D341Med (cell line): ENCODE results near the gene SLC4A1.

Experiments
- DNase-seq: peaks from one replicate; pipeline ENCODE4 v3.0.0; 2012; ENCODE audit warnings: low spot score

SLC4A1 gene

DNA sequence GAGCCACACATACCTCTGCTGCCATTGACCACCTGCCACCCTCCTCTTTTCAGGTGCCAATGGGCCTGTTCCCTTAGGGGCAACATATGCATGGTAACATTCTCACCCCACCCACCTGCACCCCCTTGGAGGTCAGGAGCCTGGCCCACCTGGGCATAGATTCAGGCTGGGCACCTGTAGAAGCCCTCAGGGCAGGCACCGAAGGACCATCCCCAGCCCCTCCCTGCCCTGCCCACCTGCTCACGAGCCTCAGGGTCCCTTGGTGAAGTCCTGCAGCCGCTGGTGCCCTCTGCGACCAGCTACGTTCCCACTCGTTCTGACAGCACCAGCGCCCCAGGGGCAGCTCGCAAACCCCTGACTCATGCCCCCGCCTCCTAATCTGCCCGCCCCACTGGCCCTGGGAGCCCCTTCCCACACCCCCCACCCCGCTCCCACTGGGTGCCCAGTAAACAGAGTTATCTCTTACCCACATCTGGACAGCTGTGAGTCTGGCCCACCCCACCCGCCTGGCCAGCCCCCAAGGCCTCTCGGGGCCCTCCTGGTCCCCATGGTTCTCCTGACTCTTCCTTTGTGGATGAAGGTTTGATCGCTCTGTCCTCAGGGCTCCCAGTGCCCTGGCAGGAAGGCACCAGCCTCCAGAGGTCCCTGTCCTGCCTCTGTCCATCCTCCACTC is at the start of gene SLC4A1:
Gene SLC4A1, minus strand, starts transcription at position 318 of the 673 bp plus-strand sequence. CDS start 5,269 bp downstream, outside the sequence.
- no peak for DNase-seq

DNA sequence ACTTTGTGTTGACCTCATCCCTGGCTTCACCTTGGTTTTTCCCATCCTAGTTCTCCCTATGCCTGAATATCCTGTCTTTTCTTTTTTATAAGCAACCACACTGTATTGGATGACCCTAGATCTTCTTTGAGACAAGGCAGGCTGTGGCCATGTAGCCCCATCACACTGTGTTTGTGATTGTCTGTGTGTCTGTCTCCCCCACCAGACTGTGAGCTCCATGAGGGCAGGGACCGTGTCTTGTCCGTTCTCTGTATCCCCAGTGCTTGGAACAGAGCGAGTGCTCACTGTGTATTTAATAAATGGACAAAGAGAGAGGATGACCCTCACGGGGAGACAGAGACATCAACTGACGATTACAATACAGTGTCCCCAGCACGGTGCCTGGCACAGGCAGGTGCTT is 49.6 kb upstream of the SLC4A1 start:
- no peak for DNase-seq

DNA sequence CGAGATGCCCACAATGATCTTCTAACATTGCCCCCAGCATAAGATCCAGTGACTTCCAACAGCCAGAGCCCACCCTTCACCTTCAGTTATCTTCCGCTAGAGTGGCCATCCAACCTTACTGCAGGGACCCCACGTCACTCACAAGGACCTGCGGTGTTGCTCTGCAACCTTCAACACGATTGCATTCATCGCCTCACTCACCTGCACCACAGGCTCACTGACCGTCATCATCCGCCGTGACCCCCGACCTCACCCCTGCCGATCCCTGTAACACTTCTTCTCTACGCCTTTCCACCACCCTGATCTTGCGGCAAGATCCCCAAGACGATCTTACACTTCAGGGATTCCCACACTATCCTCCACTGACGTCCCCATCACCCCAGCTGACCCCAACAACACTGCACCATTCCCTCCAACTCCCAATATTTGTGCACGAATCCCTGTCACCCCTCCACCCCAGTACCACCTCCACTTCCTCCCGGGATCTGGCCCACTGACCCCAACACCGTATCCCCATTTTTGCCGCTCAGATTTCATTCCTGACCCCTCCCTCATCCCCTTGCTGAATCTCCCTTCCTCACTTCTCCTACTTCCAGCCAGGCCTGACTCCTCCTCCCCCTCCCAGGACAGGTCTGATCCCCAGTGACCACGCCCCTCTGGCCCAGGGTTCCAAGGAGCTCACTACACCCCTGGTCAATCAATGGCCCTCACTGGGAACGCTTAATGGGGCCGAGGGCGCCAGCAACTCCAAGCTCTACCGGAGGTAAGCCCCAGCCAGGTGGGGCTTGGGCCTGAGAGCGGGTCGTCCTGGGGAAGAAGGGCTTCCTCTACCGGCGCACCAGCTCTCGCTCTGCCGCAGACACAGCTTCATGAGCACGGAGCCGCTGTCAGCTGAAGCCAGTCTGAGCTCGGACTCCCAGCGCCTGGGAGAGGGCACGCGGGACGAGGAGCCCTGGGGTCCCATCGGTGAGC is 48.1 kb upstream of the SLC4A1 start:
- peak; percentile 51 for DNase-seq

DNA sequence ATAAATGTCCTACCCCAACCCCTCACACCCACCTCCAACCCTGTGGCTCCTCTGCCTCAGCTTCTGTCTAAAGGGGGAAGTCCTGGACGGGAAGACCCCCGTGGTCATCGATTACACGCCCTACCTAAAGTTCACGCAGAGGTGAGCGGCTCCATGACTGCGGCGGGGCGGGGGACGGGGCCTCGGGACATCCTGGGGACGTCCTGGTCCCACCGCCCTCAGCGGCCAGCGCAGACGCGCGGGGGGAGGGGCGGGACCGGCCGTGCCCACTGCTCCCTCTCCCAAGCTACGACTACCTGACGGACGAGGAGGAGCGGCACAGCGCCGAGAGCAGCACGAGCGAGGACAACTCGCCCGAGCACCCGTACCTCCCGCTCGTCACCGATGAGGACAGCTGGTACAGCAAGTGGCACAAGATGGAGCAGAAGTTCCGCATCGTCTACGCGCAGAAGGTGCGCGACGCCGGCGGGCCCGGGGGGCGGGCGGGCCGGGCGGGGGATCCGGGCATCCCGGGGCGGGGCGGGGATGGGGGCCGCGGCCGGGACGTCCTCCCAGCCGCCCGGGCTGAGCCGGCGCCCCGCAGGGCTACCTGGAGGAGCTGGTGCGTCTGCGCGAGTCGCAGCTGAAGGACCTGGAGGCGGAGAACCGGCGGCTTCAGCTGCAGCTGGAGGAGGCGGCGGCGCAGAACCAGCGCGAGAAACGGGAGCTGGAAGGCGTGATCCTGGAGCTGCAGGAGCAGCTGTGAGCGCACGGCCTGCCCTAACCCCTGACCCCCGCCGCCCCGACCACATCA is 47.1 kb upstream of the SLC4A1 start:
- DNase-seq, result peak; percentile 59

DNA sequence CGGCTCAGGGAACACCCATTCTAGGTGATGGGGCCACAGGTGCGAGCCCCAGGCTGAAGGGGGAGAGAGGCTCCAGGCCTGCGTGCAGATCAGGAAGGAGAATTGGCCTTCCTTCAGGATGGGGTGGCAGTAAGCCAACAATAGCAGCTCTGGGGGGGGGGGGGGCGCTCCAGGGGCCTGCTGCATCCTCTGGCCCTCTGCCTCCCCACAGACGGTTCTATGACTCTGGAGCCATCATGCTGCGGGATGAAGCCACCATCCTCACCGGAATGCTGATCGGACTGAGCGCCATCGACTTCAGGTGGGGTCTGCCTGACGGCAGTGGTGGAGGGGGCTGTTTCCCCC is 46.6 kb upstream of the SLC4A1 start:
- peak; percentile 28 for DNase-seq

DNA sequence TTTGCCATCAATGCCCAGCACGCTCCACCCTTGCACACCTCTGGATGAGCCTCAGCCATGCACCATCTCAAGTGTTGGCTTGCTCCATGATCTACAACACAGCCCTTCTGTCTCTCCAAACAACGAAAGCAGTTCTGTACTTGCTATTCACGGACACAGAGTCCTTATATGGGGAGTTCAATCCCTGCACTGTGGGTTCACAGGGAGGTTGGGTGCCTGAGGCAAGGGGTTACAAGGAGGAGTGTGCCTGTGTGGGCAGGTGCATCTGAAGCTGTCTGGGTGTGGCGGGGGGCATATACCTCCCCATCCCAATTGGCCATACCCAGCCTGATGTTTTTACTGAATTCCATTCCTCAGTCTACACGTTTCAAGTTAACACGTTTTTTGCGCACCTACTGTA is 46.1 kb upstream of the SLC4A1 start:
- DNase-seq, result peak; percentile 20

DNA sequence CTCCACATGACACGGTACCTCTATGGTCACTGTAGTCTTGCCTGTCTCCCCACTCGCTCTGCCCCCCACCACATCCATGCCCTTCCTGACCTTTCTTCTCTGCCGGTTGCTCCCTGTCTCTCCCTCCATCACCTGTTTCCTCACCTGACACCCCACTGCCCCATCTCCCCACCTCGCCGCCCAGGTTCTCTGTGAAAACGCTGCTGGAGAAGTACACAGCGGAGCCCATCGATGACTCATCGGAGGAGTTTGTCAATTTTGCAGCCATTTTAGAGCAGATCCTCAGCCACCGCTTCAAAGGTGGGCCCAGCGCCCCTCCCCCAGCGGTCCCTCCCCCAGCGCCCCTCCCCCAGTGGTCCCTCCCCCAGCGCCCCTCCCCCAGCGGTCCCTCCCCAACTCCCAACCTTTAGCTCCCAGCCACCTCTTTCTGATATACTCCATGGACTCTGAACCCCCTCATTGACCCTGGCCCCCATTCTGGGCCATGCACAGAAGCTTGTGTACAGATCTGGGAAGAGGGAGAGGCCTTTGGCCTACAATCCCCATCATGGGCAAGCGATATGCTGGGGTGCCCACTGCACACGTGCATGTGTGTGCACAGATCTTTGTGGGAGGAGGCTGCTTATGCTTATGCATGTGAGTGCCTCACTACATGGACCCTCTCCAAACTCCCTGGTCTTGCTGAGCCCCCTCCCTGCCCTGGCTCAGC is 44.6 kb upstream of the SLC4A1 start:
- peak; percentile 26 for DNase-seq

DNA sequence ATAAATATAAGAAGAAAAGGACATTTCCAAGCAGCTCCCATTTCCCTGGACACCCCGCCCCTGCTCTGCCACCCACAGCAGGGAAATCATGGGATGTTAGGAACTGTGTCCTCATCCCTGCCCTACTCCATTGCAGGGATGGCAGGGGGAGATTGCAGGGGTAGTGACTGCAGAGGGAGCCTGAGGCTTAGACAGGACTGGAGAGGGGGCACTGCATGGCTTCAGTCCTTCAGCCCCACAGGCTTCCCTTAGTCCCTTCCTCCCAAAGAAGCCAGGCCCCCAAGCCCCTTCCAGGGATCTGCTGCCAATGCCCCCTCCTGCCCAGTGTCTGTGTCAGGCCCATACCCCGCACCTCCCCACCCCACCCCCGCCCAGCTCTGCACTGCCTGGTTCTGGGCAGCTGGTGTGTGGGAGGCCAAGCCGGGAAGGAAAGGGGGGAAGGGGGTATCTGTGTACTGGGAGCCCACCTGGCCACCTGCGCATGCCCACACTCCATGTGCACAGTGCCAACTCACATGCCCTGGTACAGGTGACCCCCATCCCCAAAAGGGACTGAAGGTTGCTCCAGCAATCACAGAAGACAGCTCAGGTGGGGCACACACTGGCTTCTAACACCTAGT is 43.7 kb upstream of the SLC4A1 start:
- no peak for DNase-seq

DNA sequence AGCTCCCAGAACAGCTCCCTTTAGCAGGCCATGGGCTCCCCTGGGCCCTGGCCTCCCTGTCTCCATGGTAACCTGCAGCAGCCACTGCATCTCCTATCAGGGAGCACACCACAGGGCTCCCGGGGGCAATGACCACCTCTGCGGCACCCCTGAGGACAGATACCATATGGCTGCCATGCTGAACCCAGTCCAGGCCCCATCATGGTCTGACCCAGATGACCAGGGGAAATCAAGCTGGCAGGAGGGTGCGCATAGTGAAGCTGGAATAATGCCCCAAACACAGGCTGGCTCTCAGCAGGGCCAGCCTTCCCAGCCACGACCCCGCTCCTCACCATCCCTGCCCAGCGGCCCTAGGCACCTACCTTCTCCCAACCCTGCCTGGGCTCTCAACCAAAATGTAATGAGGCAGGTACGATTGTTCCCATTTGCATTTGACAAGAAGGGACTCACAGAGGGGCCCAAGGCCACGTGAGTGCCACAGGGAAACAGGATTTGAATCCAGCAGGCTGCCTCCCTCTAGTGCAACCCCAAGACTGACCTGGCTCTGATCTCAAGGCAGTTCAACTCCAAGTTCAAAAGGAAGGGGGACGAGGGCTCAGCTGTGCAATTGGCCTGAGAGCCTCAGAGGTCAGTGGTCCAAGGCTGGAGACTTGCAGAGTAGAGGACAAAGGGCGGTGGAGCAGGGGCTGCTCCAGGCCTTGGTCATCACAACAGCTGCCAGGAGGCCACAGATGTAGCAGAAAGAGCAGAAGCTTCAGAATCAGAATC is 42.9 kb upstream of the SLC4A1 start:
- DNase-seq, result peak; percentile 17

DNA sequence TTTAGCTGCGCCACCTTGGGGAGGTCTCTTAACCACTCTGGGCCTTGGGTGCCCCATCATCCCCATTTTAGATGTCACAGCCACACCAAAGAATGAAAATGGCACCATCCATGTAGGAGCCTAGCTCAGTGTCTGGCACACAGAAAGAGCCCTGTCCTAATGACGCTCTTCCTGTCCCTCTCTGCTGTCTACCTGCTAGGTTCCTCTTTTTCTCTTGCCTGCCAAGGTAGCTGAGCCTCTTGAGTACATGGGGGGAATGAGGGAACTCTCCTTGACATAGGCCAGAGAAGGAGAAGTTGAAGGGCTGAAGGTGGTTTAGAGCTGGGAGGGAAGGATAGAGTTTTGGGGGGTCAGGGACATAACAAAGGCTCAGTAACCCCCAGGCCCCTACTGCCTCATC is 42.3 kb upstream of the SLC4A1 start:
- DNase-seq, result no peak

DNA sequence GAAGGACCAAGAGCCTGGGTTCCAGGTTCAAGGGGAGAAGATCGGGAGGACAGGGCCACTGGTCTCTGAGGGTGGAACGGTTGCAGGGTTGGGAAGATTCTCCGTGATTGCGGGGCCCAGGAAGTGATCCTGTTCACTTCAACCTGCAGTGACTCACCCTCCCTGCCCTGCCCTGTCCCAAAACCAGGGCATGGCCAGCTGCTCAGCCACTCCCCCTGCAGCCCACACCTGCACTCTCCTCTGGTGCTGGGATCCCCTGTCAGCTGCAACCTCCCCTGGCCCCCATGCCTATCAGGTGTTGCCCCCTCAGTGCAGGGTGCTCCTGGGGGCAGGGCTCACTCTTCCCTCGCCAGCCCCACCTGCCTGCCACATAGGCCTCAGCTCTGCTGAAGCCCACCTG is 41.5 kb upstream of the SLC4A1 start:
- no peak for DNase-seq

DNA sequence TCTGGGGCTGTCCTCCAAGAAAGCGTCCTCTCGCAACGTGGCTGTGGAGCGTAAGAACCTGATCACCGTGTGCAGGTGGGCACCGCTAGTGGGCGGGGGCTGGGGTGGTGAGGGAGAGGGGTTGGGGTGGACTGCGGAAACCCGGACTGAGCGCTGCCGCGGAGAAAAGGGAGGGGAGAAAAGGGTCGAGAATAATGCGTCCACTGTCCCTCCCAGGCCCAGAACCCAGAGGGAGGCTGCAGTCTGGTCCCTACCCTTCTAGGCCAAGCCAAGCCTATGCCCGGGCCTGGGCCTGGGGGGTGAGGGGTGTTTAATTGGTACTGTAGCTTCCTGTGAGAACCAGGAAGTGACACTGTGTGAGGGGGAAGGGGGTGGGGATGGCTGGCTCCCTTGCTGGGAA is 40.9 kb upstream of the SLC4A1 start:
- peak; percentile 75 for DNase-seq

DNA sequence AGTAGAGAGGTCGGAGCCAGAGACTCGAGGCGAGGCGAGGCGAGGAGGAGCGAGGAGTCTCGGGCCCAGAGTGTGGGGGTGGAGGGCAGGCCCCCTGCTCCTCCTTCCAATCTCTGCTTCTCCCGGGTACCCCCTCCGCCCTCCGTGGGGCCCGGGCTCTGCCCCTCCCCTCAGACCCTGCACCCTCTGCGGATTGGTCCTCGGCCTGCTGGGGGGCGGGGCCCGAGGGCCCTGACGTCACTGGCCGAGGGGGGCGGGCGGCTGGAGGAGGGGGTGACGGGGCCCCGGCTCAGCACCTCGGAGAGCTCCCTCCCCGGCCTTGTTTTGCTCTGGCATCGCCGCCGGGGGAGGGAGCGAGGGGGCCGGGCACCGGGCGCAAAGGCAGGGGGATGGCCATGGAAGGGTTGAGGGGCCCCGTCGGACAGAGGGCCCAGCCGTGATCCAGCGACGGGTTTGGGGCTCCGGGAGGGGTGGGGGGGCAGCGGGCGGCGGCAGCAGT is 40.4 kb upstream of the SLC4A1 start, which contains the start of gene RUNDC3A:
Gene RUNDC3A, plus strand, starts transcription at position 282 of the 499 bp plus-strand sequence. CDS start 232 bp downstream, outside the sequence.
- DNase-seq, result peak; percentile 100

DNA sequence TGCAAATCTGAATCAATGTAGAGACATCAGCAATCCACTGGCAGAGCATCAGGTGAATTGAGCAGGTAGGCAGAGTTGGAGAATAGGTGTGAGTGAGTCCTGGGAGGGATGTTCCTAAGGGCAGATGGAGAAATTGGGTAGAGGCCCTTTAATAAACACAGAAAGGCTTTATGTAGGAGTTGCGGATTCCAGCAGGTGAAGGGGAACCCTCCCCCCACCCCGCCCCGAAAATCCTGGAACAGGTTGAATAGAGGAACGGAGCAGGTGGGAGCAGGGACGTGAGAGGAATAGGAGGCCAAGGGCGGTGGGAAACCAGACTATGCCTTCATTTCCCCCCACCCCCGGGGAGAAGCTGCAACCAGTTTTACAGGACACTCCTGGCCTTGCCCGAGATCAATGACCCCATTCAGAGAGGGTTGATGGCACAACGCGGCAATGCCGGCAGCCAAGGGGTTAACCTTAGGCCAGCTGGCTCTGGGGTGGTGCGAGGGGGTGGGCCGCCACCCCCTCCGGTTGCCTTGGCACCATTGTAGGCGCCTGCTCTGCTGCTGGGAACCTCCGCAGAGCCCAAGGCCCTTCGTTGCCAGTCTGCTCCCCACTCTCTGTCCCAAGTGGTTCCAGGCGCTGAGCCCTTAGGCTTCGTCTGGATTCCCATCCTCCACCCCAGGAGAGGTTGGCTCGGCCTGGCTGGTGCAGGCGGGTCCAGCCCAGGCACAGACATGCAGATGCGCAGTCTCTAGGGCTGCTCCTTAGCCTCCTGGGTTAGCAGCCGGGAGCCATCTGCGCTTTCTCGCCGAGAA is 39.7 kb upstream of the SLC4A1 start:
- peak; percentile 97 for DNase-seq

DNA sequence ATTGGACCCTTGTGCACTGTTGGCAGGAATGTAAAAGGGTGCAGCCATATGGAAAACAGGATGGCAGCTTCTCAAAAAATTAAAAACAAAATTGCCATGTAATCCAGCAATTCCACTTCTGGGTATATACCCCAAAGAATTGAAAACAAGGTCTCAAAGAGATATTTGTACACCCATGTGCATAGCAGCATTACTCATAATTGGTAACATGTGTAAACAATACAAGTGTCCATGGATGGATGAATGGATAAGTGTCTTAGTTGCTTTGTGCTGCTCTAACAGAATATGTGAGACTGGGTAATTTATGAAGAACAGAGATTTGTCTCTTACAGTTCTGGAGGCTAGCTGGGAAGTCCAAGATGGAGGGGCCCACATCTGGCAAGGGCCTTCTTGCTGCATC is 36.7 kb upstream of the SLC4A1 start:
- no peak for DNase-seq

DNA sequence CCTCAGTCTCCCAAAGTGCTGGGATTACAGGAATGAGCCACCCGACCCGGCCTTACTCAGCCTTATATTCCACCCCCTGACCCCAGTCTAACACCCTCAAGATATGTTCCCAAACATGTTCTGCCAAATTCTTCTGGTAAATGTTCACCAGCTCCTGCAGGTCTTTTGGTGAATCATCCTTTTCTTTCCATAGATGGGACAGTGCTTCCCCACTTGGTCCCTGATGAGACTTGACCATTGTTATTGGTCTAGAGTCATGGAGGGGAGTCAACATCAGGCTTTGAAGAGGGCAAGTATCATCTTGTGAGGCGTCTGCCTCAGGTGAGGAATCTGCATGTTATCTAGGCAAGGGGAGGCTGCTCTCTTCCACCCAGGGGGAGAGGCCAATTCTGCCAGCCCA is 30.0 kb upstream of the SLC4A1 start:
- no peak for DNase-seq

DNA sequence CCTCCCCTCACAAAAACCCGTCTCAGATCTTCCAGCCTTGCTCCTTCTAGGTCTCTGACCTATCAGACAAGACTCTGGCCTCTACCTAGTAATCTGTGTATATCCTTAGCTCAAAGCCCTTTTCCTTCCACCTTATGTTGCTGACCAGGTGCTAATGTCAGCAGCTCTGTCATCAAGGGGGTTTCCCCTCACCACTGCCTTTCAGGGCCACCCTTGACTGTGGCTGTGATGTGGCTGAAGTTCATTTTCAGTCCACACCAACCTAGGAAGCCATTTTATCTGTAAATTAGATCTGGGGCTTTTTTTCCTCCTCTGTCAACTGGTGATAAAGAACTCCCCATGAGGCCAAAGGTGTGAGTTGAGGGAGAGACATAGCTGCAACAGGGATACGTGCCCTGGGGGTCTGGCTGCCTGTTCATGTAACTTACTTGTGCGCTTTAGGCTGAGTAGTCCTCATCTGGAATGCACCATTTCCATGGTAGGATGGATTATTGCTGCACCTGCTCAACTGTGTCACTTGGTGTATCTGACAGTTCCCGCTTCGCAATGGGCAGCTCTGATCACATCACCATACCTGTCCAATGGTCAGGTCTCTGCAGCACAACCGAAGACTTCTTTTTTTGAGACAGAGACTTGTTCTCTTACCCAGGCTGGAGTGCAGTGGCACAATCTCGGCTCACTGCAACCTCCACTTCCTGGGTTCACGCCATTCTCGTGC is 25.7 kb upstream of the SLC4A1 start:
- DNase-seq, result no peak

DNA sequence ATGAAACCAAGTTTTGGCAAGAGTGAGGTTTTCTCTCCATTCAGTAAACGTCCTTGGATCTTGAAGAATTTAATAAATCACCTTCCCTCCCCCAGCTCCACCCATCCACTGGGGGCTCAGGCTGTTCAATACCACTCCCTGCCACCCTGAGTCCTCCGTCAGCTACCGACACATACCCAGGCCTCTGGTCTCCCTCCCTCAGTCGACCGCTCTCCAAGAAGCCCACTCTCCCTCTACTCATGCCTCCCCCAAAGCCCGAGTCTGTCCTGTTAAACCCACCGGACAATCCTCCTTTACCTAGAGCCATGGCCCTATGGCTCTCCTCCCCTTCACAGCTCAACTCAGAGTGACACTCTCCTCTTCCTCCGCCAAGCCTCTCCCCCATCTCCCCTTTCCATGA is 19.7 kb upstream of the SLC4A1 start:
- no peak for DNase-seq

DNA sequence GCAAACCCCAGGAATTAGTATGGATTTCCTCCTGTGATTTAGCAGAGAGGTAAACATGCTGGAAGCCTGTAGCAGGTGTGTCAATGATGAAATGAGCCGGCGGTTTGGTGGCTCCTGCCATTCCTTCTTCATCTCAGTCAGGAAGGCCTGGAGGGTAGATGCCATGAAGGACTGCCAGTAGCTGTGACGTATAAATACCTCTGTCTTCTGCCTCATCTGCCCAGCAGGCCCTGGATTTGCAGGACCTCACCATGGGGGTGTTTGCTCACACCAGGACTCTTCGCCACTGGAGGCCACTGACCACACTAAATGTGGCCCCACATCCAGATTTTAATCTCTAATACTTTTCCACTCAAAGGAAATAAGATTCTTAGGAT is 16.1 kb upstream of the SLC4A1 start:
- DNase-seq, result no peak
